WTC11 (cell line): ENCODE results near the gene LCE1E. TPM values are rescaled to one million over a fixed set of nuclear protein-coding genes. Genes with fewer than 3 reads are reported as not detected.

Source experiments
- ATAC-seq: fragments of 200-7000 bp; cut with Tn5 transposase; 2 replicates; pipeline ENCODE4 v1.10.0; 2021; ENCODE audit warnings: mild to moderate bottlenecking, moderate library complexity
- CTCF ChIA-PET: fragments of 300-600 bp; sonication (Branson Sonifier 250); formaldehyde crosslinking; loops from one replicate; lab custom pipeline; 2021; ENCODE audit warnings: antibody characterized with exemption; lab: Charles Lee
- POLR2A ChIA-PET: fragments of 350-600 bp; sonication (Branson Sonifier 250); formaldehyde crosslinking; loops from one replicate; lab custom pipeline; 2021; ENCODE audit warnings: antibody characterized with exemption; lab: Charles Lee
- DNase-seq: peaks from one replicate; pipeline ENCODE4 v3.0.0; 2021; ENCODE audit warnings: low spot score
- H3K27ac Mint-ChIP-seq: 2 replicates; pipeline ENCODE4 v1.8.0; 2021; ENCODE audit warnings: mixed read lengths
- H3K27me3 Mint-ChIP-seq: 2 replicates; pipeline ENCODE4 v1.8.0; 2021; ENCODE audit warnings: low read depth, mild to moderate bottlenecking, moderate library complexity, mixed read lengths
- H3K36me3 Mint-ChIP-seq: 2 replicates; pipeline ENCODE4 v1.8.0; 2021; ENCODE audit warnings: mixed read lengths
- H3K4me1 Mint-ChIP-seq: 2 replicates; pipeline ENCODE4 v1.8.0; 2022; ENCODE audit warnings: mixed read lengths
- H3K4me3 Mint-ChIP-seq: 2 replicates; pipeline ENCODE4 v1.8.0; 2021; ENCODE audit warnings: mild to moderate bottlenecking, moderate library complexity, mixed read lengths
- H3K9me3 Mint-ChIP-seq: 2 replicates; pipeline ENCODE4 v1.8.0; 2021; ENCODE audit warnings: mixed read lengths
- CBFB ChIP-seq: sonication (generic); formaldehyde crosslinking; IDR thresholded peaks from 2 replicates; pipeline ENCODE4 v1.8.1; 2022; ENCODE audit warnings: mild to moderate bottlenecking, low read depth, missing genetic modification reagents
- ELF4 ChIP-seq: sonication (generic); formaldehyde crosslinking; IDR thresholded peaks from 2 replicates; pipeline ENCODE4 v1.8.1; 2022; ENCODE audit warnings: low read depth, mild to moderate bottlenecking, moderate library complexity, missing genetic modification reagents
- ETV6 ChIP-seq: sonication (generic); formaldehyde crosslinking; IDR thresholded peaks from 2 replicates; pipeline ENCODE4 v1.8.1; 2022; ENCODE audit warnings: mild to moderate bottlenecking, missing genetic modification reagents
- FOXK1 ChIP-seq: sonication (generic); formaldehyde crosslinking; IDR thresholded peaks from 2 replicates; pipeline ENCODE4 v1.8.0; 2022; ENCODE audit warnings: mild to moderate bottlenecking, moderate library complexity, missing genetic modification reagents
- FOXP1 ChIP-seq: sonication (generic); formaldehyde crosslinking; IDR thresholded peaks from 2 replicates; pipeline ENCODE4 v1.8.0; 2022; ENCODE audit warnings: missing genetic modification reagents, mild to moderate bottlenecking, moderate library complexity, borderline replicate concordance
- GABPB1 ChIP-seq: sonication (generic); formaldehyde crosslinking; IDR thresholded peaks from 2 replicates; pipeline ENCODE4 v1.8.1; 2023; ENCODE audit warnings: mild to moderate bottlenecking, missing genetic modification reagents
- GTF2I ChIP-seq: fragments of 250-450 bp; sonication (Bioruptor Pico); conservative IDR thresholded peaks from 2 replicates; pipeline ENCODE4 v1.4.0; 2021; ENCODE audit warnings: mild to moderate bottlenecking
- HMGA2 ChIP-seq: fragments of 250-450 bp; sonication (Bioruptor Pico); IDR thresholded peaks from 2 replicates; pipeline ENCODE4 v1.4.0; 2021; ENCODE audit warnings: mild to moderate bottlenecking, moderate library complexity
- IRF2 ChIP-seq: sonication (generic); formaldehyde crosslinking; IDR thresholded peaks from 2 replicates; pipeline ENCODE4 v1.8.0; 2022; ENCODE audit warnings: low read depth, missing genetic modification reagents, borderline replicate concordance
- NR2C2 ChIP-seq: sonication (generic); formaldehyde crosslinking; IDR thresholded peaks from 2 replicates; pipeline ENCODE4 v1.8.0; 2022; ENCODE audit warnings: mild to moderate bottlenecking, missing genetic modification reagents
- SMAD4 ChIP-seq: sonication (generic); formaldehyde crosslinking; IDR thresholded peaks from 2 replicates; pipeline ENCODE4 v1.8.0; 2022; ENCODE audit warnings: mild to moderate bottlenecking, missing genetic modification reagents
- SOX15 ChIP-seq: fragments of 250-450 bp; sonication (Bioruptor Pico); IDR thresholded peaks from 2 replicates; pipeline ENCODE4 v1.9.0; 2021; ENCODE audit warnings: mild to moderate bottlenecking
- TCF7 ChIP-seq: sonication (generic); formaldehyde crosslinking; IDR thresholded peaks from 2 replicates; pipeline ENCODE4 v1.8.0; 2022; ENCODE audit warnings: mild to moderate bottlenecking, low read depth, missing genetic modification reagents, moderate library complexity
- TP53 ChIP-seq: sonication (generic); formaldehyde crosslinking; IDR thresholded peaks from 2 replicates; pipeline ENCODE4 v1.8.1; 2023; ENCODE audit warnings: mild to moderate bottlenecking, missing genetic modification reagents
- ZNF532 ChIP-seq: fragments of 250-450 bp; sonication (Bioruptor Pico); IDR thresholded peaks from 2 replicates; pipeline ENCODE4 v1.9.0; 2021; ENCODE audit warnings: mild to moderate bottlenecking, borderline replicate concordance
- total RNA-seq: library from RNA; stranded (reverse); gene quantifications from 3 replicates; pipeline ENCODE4 v1.2.3, GENCODE V29; 2021
- TF ChIP-seq, protein P1 (sequence below): sonication (generic); formaldehyde crosslinking; IDR thresholded peaks from 2 replicates; pipeline ENCODE4 v1.8.1; 2022; ENCODE audit warnings: mild to moderate bottlenecking, moderate library complexity, missing genetic modification reagents
- TF ChIP-seq, protein P2 (sequence below): fragments of 250-450 bp; sonication (Bioruptor Pico); IDR thresholded peaks from 2 replicates; pipeline ENCODE4 v2.1.2; 2022; ENCODE audit warnings: mild to moderate bottlenecking, moderate library complexity
- TF ChIP-seq, protein P3 (sequence below): sonication (generic); formaldehyde crosslinking; conservative IDR thresholded peaks from 2 replicates; pipeline ENCODE4 v1.8.1; 2023; ENCODE audit warnings: mild to moderate bottlenecking, low read depth, missing genetic modification reagents, moderate library complexity
- TF ChIP-seq, protein P4 (sequence below): sonication (generic); formaldehyde crosslinking; IDR thresholded peaks from 2 replicates; pipeline ENCODE4 v1.8.1; 2023; ENCODE audit warnings: mild to moderate bottlenecking, missing genetic modification reagents
- TF ChIP-seq, protein P5 (sequence below): sonication (generic); formaldehyde crosslinking; IDR thresholded peaks from 2 replicates; pipeline ENCODE4 v1.8.1; 2022; ENCODE audit warnings: mild to moderate bottlenecking, missing genetic modification reagents, moderate library complexity, borderline replicate concordance

Gene LCE1E
- total RNA-seq, 1 experiment from 2014 or later, result not detected

DNA sequence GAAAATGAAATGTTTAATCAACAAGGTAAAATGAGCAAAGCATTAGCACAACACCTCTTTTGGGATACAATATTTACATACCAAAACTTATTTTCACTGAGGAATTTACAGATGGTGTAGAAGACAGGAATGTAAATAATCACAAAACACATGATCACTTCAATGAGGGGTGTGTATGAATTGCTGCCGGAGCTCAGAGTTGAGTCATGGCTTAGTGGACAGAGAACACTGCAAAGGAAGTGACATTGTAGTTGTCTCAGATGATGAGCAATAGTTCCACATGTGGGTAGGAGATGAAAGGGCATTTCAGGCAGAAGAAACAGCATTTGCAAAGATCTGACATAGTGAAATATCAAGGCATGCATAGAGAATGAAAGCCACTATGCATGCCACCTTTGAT, 33.8 kb upstream of the LCE1E start (continued):
- TF ChIP-seq, protein P1, sequence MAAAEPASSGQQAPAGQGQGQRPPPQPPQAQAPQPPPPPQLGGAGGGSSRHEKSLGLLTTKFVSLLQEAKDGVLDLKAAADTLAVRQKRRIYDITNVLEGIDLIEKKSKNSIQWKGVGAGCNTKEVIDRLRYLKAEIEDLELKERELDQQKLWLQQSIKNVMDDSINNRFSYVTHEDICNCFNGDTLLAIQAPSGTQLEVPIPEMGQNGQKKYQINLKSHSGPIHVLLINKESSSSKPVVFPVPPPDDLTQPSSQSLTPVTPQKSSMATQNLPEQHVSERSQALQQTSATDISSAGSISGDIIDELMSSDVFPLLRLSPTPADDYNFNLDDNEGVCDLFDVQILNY (CRISPR knock-in tag), result no peak
- TF ChIP-seq SOX15 (CRISPR knock-in tag), result no peak
- TF ChIP-seq, all 79 proteins: peak for 0

DNA sequence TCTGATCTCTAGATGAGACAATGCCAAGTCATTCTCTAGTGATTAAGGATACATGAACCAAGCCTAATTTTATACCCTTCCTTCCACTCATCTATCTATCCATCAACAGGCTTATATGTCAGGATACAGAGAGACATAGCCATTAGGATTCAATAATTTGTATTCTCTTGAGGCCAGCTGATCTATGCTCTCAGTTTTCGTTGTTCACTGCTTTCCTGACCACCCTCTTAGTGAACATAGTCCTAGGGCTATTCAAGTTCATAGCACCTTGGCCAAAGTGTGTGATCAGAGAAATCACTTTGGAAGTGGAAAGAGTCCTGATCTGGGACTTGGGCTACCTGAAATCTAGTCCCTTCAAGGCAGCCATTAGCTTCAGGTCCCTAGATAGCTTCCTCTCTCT, 32.5 kb upstream of the LCE1E start:
- H3K4me1 Mint-ChIP-seq, result no peaks in the 10 kb centered on the region
- H3K4me3 Mint-ChIP-seq, result no peak overlapping the region
- no peak for TF ChIP-seq TP53 (CRISPR knock-in tag)
- TF ChIP-seq TCF7 (CRISPR knock-in tag), result no peak
- no peak for TF ChIP-seq FOXK1 (CRISPR knock-in tag)
- no peak for TF ChIP-seq IRF2 (CRISPR knock-in tag)
- no peak for TF ChIP-seq ETV6 (CRISPR knock-in tag)
- TF ChIP-seq SMAD4 (CRISPR knock-in tag), result no peak
- TF ChIP-seq ZNF532 (CRISPR knock-in tag), result no peak
- no peak for TF ChIP-seq HMGA2 (CRISPR knock-in tag)
- TF ChIP-seq ELF4 (CRISPR knock-in tag), result no peak
- TF ChIP-seq, protein P2, sequence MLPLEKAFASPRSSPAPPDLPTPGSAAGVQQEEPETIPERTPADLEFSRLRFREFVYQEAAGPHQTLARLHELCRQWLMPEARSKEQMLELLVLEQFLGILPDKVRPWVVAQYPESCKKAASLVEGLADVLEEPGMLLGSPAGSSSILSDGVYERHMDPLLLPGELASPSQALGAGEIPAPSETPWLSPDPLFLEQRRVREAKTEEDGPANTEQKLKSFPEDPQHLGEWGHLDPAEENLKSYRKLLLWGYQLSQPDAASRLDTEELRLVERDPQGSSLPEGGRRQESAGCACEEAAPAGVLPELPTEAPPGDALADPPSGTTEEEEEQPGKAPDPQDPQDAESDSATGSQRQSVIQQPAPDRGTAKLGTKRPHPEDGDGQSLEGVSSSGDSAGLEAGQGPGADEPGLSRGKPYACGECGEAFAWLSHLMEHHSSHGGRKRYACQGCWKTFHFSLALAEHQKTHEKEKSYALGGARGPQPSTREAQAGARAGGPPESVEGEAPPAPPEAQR, result no peak
- TF ChIP-seq, protein P3, sequence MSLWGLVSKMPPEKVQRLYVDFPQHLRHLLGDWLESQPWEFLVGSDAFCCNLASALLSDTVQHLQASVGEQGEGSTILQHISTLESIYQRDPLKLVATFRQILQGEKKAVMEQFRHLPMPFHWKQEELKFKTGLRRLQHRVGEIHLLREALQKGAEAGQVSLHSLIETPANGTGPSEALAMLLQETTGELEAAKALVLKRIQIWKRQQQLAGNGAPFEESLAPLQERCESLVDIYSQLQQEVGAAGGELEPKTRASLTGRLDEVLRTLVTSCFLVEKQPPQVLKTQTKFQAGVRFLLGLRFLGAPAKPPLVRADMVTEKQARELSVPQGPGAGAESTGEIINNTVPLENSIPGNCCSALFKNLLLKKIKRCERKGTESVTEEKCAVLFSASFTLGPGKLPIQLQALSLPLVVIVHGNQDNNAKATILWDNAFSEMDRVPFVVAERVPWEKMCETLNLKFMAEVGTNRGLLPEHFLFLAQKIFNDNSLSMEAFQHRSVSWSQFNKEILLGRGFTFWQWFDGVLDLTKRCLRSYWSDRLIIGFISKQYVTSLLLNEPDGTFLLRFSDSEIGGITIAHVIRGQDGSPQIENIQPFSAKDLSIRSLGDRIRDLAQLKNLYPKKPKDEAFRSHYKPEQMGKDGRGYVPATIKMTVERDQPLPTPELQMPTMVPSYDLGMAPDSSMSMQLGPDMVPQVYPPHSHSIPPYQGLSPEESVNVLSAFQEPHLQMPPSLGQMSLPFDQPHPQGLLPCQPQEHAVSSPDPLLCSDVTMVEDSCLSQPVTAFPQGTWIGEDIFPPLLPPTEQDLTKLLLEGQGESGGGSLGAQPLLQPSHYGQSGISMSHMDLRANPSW (CRISPR knock-in tag), result no peak
- TF ChIP-seq, protein P4, sequence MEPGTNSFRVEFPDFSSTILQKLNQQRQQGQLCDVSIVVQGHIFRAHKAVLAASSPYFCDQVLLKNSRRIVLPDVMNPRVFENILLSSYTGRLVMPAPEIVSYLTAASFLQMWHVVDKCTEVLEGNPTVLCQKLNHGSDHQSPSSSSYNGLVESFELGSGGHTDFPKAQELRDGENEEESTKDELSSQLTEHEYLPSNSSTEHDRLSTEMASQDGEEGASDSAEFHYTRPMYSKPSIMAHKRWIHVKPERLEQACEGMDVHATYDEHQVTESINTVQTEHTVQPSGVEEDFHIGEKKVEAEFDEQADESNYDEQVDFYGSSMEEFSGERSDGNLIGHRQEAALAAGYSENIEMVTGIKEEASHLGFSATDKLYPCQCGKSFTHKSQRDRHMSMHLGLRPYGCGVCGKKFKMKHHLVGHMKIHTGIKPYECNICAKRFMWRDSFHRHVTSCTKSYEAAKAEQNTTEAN (CRISPR knock-in tag), result no peak
- no peak for TF ChIP-seq NR2C2 (CRISPR knock-in tag)
- TF ChIP-seq, protein P5, sequence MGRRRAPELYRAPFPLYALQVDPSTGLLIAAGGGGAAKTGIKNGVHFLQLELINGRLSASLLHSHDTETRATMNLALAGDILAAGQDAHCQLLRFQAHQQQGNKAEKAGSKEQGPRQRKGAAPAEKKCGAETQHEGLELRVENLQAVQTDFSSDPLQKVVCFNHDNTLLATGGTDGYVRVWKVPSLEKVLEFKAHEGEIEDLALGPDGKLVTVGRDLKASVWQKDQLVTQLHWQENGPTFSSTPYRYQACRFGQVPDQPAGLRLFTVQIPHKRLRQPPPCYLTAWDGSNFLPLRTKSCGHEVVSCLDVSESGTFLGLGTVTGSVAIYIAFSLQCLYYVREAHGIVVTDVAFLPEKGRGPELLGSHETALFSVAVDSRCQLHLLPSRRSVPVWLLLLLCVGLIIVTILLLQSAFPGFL (CRISPR knock-in tag), result no peak
- no peak for TF ChIP-seq CBFB (CRISPR knock-in tag)
- TF ChIP-seq FOXP1 (CRISPR knock-in tag), result no peak
- TF ChIP-seq GABPB1 (CRISPR knock-in tag), result no peak
- no peak for TF ChIP-seq GTF2I (CRISPR knock-in tag)
- H3K27me3 Mint-ChIP-seq, result peaks cover 17% of the 10 kb centered on the region
- peaks cover 74% of the 10 kb centered on the region for H3K36me3 Mint-ChIP-seq
- no peak overlapping the region for H3K27ac Mint-ChIP-seq
- no peak for DNase-seq
- peaks cover 89% of the 10 kb centered on the region for H3K9me3 Mint-ChIP-seq
- ATAC-seq, result no peak
- CTCF ChIA-PET, result no interaction called here
- POLR2A ChIA-PET, result no interaction called here
